HepG2 (cell line): ENCODE results near the gene SERPINA6. TPM values are rescaled to one million over a fixed set of nuclear protein-coding genes. Genes with fewer than 3 reads are reported as not detected.

Experiments
- GFI1 ChIP-seq: sonication (generic); formaldehyde crosslinking; IDR thresholded peaks from 2 replicates; pipeline ENCODE4 v1.5.0; 2020; ENCODE audit warnings: missing genetic modification reagents, mild to moderate bottlenecking, borderline replicate concordance
- POGZ ChIP-seq: sonication (generic); formaldehyde crosslinking; IDR thresholded peaks from 2 replicates; pipeline ENCODE4 v1.4.0; 2020; ENCODE audit warnings: mild to moderate bottlenecking, missing genetic modification reagents
- POLR2AphosphoS5 ChIP-seq: IDR thresholded peaks from 2 replicates; pipeline ENCODE4 v1.6.1; 2012; ENCODE audit warnings: low read depth, low read length
- RARA ChIP-seq: IDR thresholded peaks from 2 replicates; pipeline ENCODE4 v1.6.1; 2016; ENCODE audit warnings: missing genetic modification reagents, missing compliant biosample characterization
- RXRB ChIP-seq: IDR thresholded peaks from 2 replicates; pipeline ENCODE4 v1.6.1; 2016; ENCODE audit warnings: borderline replicate concordance, missing genetic modification reagents, missing compliant biosample characterization
- polyA plus RNA-seq, 8 experiments: library from polyadenylated mRNA; depleted of rRNA in 3 of 8; stranded (reverse) in 7 of 8; unstranded in 1 of 8; fragments of >200 nt; fragmentation: Illumina TruSeq in 4 of 8; extraction: Trizol in 4 of 8; gene quantifications; 2 replicates each; pipeline versions ENCODE4 v1.2.1 to v1.2.3, GENCODE V29; 2011 to 2016; ENCODE audit warnings: low read depth in 4 of 8, missing spikeins in 1 of 8, mixed read lengths in 1 of 8; ENCODE audit not compliant: insufficient read depth in 1 of 8
- total RNA-seq, 5 experiments: library from RNA; depleted of rRNA; stranded (reverse); fragments of >200 nt; fragmentation: Illumina TruSeq; extraction: Trizol; gene quantifications; 2 replicates each; pipeline ENCODE4 v1.2.3, GENCODE V29; 2016; ENCODE audit warnings: low read depth in 1 of 5
- TF ChIP-seq, protein P1 (sequence below): sonication (generic); formaldehyde crosslinking; IDR thresholded peaks from 2 replicates; pipeline ENCODE4 v1.4.0; 2020; ENCODE audit warnings: mild to moderate bottlenecking, missing genetic modification reagents
- TF ChIP-seq, protein P2 (sequence below): sonication (generic); formaldehyde crosslinking; IDR thresholded peaks from 2 replicates; pipeline ENCODE4 v1.9.0; 2021; ENCODE audit warnings: missing genetic modification reagents, borderline replicate concordance
- TF ChIP-seq, protein P3 (sequence below): IDR thresholded peaks from 2 replicates; pipeline ENCODE4 v1.6.1; 2016; ENCODE audit warnings: mild to moderate bottlenecking
- TF ChIP-seq, protein P4 (sequence below): sonication (generic); formaldehyde crosslinking; IDR thresholded peaks from 2 replicates; pipeline ENCODE4 v1.4.0; 2020; ENCODE audit warnings: missing genetic modification reagents
- TF ChIP-seq, protein P5 (sequence below): sonication (generic); IDR thresholded peaks from 2 replicates; pipeline ENCODE4 v1.6.1; 2016; ENCODE audit warnings: low read depth, borderline replicate concordance
- TF ChIP-seq, protein P6 (sequence below): sonication (generic); formaldehyde crosslinking; IDR thresholded peaks from 2 replicates; pipeline ENCODE4 v1.4.0; 2020; ENCODE audit warnings: missing genetic modification reagents

Gene SERPINA6
- total and polyA plus RNA-seq, 2 of the 13 experiments (the other 11 are each of a cell fraction or from before 2014, with no cell fraction given), result 260 to 333 TPM

DNA sequence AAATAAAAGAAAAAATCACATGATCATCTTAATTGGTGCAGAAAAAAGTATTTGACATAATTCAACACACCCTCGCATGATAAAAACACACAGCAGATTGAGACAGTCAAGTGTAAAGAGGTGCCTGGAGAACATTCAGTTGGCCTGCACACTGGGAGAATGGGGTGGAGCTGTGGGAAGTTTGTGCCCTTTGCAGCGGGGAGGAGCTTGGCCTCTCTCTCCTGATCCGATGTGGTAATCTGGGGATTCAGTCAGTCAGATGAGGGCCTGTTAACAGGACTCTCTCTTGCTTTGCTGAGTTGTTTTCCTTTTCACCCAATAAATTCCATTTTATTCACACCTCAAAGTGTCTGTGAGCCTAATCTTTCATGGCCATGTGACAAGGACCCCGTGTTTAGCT, 5.9 kb downstream of the SERPINA6 start (continued):
- TF ChIP-seq, protein P1, sequence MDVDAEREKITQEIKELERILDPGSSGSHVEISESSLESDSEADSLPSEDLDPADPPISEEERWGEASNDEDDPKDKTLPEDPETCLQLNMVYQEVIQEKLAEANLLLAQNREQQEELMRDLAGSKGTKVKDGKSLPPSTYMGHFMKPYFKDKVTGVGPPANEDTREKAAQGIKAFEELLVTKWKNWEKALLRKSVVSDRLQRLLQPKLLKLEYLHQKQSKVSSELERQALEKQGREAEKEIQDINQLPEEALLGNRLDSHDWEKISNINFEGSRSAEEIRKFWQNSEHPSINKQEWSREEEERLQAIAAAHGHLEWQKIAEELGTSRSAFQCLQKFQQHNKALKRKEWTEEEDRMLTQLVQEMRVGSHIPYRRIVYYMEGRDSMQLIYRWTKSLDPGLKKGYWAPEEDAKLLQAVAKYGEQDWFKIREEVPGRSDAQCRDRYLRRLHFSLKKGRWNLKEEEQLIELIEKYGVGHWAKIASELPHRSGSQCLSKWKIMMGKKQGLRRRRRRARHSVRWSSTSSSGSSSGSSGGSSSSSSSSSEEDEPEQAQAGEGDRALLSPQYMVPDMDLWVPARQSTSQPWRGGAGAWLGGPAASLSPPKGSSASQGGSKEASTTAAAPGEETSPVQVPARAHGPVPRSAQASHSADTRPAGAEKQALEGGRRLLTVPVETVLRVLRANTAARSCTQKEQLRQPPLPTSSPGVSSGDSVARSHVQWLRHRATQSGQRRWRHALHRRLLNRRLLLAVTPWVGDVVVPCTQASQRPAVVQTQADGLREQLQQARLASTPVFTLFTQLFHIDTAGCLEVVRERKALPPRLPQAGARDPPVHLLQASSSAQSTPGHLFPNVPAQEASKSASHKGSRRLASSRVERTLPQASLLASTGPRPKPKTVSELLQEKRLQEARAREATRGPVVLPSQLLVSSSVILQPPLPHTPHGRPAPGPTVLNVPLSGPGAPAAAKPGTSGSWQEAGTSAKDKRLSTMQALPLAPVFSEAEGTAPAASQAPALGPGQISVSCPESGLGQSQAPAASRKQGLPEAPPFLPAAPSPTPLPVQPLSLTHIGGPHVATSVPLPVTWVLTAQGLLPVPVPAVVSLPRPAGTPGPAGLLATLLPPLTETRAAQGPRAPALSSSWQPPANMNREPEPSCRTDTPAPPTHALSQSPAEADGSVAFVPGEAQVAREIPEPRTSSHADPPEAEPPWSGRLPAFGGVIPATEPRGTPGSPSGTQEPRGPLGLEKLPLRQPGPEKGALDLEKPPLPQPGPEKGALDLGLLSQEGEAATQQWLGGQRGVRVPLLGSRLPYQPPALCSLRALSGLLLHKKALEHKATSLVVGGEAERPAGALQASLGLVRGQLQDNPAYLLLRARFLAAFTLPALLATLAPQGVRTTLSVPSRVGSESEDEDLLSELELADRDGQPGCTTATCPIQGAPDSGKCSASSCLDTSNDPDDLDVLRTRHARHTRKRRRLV (CRISPR knock-in tag), result no peak
- TF ChIP-seq, protein P2, sequence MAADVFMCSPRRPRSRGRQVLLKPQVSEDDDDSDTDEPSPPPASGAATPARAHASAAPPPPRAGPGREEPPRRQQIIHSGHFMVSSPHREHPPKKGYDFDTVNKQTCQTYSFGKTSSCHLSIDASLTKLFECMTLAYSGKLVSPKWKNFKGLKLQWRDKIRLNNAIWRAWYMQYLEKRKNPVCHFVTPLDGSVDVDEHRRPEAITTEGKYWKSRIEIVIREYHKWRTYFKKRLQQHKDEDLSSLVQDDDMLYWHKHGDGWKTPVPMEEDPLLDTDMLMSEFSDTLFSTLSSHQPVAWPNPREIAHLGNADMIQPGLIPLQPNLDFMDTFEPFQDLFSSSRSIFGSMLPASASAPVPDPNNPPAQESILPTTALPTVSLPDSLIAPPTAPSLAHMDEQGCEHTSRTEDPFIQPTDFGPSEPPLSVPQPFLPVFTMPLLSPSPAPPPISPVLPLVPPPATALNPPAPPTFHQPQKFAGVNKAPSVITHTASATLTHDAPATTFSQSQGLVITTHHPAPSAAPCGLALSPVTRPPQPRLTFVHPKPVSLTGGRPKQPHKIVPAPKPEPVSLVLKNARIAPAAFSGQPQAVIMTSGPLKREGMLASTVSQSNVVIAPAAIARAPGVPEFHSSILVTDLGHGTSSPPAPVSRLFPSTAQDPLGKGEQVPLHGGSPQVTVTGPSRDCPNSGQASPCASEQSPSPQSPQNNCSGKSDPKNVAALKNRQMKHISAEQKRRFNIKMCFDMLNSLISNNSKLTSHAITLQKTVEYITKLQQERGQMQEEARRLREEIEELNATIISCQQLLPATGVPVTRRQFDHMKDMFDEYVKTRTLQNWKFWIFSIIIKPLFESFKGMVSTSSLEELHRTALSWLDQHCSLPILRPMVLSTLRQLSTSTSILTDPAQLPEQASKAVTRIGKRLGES (CRISPR knock-in tag), result no peak
- TF ChIP-seq POGZ (CRISPR knock-in tag) (peak; percentile 51; the same call in 1 of the 2 replicates), RARA (CRISPR knock-in tag) (peak; percentile 26; the same call in 1 of the 2 replicates), RXRB (CRISPR knock-in tag) (peak; percentile 43; the same call in 1 of the 2 replicates), GFI1 (CRISPR knock-in tag) (no peak), POLR2AphosphoS5 (peak; percentile 74)
- TF ChIP-seq, protein P3, sequence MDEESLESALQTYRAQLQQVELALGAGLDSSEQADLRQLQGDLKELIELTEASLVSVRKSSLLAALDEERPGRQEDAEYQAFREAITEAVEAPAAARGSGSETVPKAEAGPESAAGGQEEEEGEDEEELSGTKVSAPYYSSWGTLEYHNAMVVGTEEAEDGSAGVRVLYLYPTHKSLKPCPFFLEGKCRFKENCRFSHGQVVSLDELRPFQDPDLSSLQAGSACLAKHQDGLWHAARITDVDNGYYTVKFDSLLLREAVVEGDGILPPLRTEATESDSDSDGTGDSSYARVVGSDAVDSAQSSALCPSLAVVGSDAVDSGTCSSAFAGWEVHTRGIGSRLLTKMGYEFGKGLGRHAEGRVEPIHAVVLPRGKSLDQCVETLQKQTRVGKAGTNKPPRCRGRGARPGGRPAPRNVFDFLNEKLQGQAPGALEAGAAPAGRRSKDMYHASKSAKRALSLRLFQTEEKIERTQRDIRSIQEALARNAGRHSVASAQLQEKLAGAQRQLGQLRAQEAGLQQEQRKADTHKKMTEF, result 0 out of 2 replicates have a peak, but pooled peaks have one; percentile 31
- TF ChIP-seq, protein P4, sequence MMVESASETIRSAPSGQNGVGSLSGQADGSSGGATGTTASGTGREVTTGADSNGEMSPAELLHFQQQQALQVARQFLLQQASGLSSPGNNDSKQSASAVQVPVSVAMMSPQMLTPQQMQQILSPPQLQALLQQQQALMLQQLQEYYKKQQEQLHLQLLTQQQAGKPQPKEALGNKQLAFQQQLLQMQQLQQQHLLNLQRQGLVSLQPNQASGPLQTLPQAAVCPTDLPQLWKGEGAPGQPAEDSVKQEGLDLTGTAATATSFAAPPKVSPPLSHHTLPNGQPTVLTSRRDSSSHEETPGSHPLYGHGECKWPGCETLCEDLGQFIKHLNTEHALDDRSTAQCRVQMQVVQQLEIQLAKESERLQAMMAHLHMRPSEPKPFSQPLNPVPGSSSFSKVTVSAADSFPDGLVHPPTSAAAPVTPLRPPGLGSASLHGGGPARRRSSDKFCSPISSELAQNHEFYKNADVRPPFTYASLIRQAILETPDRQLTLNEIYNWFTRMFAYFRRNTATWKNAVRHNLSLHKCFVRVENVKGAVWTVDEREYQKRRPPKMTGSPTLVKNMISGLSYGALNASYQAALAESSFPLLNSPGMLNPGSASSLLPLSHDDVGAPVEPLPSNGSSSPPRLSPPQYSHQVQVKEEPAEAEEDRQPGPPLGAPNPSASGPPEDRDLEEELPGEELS (CRISPR knock-in tag), result 0 out of 2 replicates have a peak, but pooled peaks have one; percentile 38
- TF ChIP-seq, protein P5, sequence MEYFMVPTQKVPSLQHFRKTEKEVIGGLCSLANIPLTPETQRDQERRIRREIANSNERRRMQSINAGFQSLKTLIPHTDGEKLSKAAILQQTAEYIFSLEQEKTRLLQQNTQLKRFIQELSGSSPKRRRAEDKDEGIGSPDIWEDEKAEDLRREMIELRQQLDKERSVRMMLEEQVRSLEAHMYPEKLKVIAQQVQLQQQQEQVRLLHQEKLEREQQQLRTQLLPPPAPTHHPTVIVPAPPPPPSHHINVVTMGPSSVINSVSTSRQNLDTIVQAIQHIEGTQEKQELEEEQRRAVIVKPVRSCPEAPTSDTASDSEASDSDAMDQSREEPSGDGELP, result peak; percentile 25; the same call in 1 of the 2 replicates
- TF ChIP-seq, protein P6, sequence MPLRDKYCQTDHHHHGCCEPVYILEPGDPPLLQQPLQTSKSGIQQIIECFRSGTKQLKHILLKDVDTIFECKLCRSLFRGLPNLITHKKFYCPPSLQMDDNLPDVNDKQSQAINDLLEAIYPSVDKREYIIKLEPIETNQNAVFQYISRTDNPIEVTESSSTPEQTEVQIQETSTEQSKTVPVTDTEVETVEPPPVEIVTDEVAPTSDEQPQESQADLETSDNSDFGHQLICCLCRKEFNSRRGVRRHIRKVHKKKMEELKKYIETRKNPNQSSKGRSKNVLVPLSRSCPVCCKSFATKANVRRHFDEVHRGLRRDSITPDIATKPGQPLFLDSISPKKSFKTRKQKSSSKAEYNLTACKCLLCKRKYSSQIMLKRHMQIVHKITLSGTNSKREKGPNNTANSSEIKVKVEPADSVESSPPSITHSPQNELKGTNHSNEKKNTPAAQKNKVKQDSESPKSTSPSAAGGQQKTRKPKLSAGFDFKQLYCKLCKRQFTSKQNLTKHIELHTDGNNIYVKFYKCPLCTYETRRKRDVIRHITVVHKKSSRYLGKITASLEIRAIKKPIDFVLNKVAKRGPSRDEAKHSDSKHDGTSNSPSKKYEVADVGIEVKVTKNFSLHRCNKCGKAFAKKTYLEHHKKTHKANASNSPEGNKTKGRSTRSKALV, result 0 out of 2 replicates have a peak, but pooled peaks have one; percentile 56
